SJSA1 (cell line): ENCODE results near the gene GPRIN3. TPM values are rescaled to one million over a fixed set of nuclear protein-coding genes. Genes with fewer than 3 reads are reported as not detected.
"Not testable (repeated sequence)": the region's sequence is repeated elsewhere in the genome, so short reads cannot be mapped to it uniquely, and the experiment has no call there.

ENCODE experiments used
- DNase-seq, 2 experiments: peaks; one replicate each; pipeline ENCODE4 v3.0.0-alpha.2; 2015 to 2020; ENCODE audit warnings: low spot score in 2 of 2, low read depth in 1 of 2
- H3K27ac ChIP-seq: fragments of 250-450 bp; sonication (Bioruptor Pico); 2 replicates; pipeline ENCODE4 v1.5.1; 2020; ENCODE audit warnings: mild to moderate bottlenecking, moderate library complexity
- H3K27me3 ChIP-seq: fragments of 250-450 bp; sonication (Bioruptor Pico); replicated peaks from 2 replicates; pipeline ENCODE4 v1.5.1; 2020; ENCODE audit warnings: mild to moderate bottlenecking, moderate library complexity
- H3K36me3 ChIP-seq: fragments of 250-450 bp; sonication (Bioruptor Pico); 2 replicates; pipeline ENCODE4 v1.5.1; 2020; ENCODE audit warnings: mild to moderate bottlenecking
- H3K4me1 ChIP-seq: fragments of 250-450 bp; sonication (Bioruptor Pico); replicated peaks from 2 replicates; pipeline ENCODE4 v1.6.1; 2021; ENCODE audit warnings: mild to moderate bottlenecking
- H3K4me3 ChIP-seq: fragments of 250-450 bp; sonication (Bioruptor Pico); 2 replicates; pipeline ENCODE4 v1.5.1; 2020; ENCODE audit warnings: mild to moderate bottlenecking
- H3K9me3 ChIP-seq: fragments of 250-450 bp; sonication (Bioruptor Pico); replicated peaks from 2 replicates; pipeline ENCODE4 v1.5.1; 2020; ENCODE audit warnings: mild to moderate bottlenecking
- total RNA-seq: library from RNA; depleted of rRNA; stranded (reverse); fragments of >200 nt; shearing (Covaris generic); gene quantifications from 2 replicates; pipeline ENCODE4 v1.2.3, GENCODE V29; 2014

Gene GPRIN3
- total RNA-seq, 1 experiment from 2014 or later: not detected

GRCh38 chr4:89331686-89332544 is 24.3 kb upstream of the GPRIN3 start:
- Histone ChIP-seq H3K27me3 (no peaks in the 10 kb centered on the region), H3K9me3 (no peaks in the 10 kb centered on the region), H3K36me3 (no peaks in the 10 kb centered on the region), H3K27ac (no peak overlapping the region), H3K4me3 (no peak overlapping the region), H3K4me1 (no peaks in the 10 kb centered on the region)
- no peak for DNase-seq

GRCh38 chr4:89331197-89331596 is 23.6 kb upstream of the GPRIN3 start:
- Histone ChIP-seq H3K4me1 (no peaks in the 10 kb centered on the region), H3K4me3 (no peak overlapping the region), H3K27ac (no peak overlapping the region), H3K36me3 (no peaks in the 10 kb centered on the region), H3K27me3 (no peaks in the 10 kb centered on the region), H3K9me3 (no peaks in the 10 kb centered on the region)
- DNase-seq: no peak

GRCh38 chr4:89329280-89329679 is 21.7 kb upstream of the GPRIN3 start:
- Histone ChIP-seq H3K27me3 (no peaks in the 10 kb centered on the region), H3K36me3 (no peaks in the 10 kb centered on the region), H3K4me3 (no peak overlapping the region), H3K9me3 (no peaks in the 10 kb centered on the region), H3K4me1 (no peaks in the 10 kb centered on the region), H3K27ac (no peak overlapping the region)
- no peak for DNase-seq

GRCh38 chr4:89324671-89325070 is 17.1 kb upstream of the GPRIN3 start:
- Histone ChIP-seq H3K27ac (no peak overlapping the region), H3K4me1 (no peaks in the 10 kb centered on the region), H3K27me3 (no peaks in the 10 kb centered on the region), H3K9me3 (no peaks in the 10 kb centered on the region), H3K36me3 (no peaks in the 10 kb centered on the region), H3K4me3 (no peak overlapping the region)
- DNase-seq: no peak

- Histone ChIP-seq H3K4me3 (no peak overlapping the region), H3K27me3 (no peaks in the 10 kb centered on the region), H3K27ac (no peak overlapping the region), H3K4me1 (no peaks in the 10 kb centered on the region), H3K36me3 (no peaks in the 10 kb centered on the region), H3K9me3 (no peaks in the 10 kb centered on the region)
- DNase-seq: no peak
These were observed 15.1 kb upstream of the GPRIN3 start for GRCh38 chr4:89322671-89323070.

- peaks cover 9% of the 10 kb centered on the region for H3K4me1 ChIP-seq
- no peak overlapping the region for H3K4me3 ChIP-seq
- no peaks in the 10 kb centered on the region for H3K36me3 ChIP-seq
- no peaks in the 10 kb centered on the region for H3K9me3 ChIP-seq
- DNase-seq: no peak
- H3K27me3 ChIP-seq: no peaks in the 10 kb centered on the region
- no peak overlapping the region for H3K27ac ChIP-seq
These were observed 12.2 kb upstream of the GPRIN3 start for GRCh38 chr4:89319756-89320155.

GRCh38 chr4:89316931-89317366 is 9.3 kb upstream of the GPRIN3 start:
- DNase-seq: peak in 1 of 2 experiments; percentile 11
- H3K27ac ChIP-seq: no peak overlapping the region

GRCh38 chr4:89316211-89316610 is 8.6 kb upstream of the GPRIN3 start:
- H3K36me3 ChIP-seq: no peaks in the 10 kb centered on the region
- H3K27me3 ChIP-seq: no peaks in the 10 kb centered on the region
- no peaks in the 10 kb centered on the region for H3K9me3 ChIP-seq
- H3K27ac ChIP-seq: 0 out of 2 replicates have a peak overlapping the region, but pooled peaks have one; percentile 6
- peaks cover 9% of the 10 kb centered on the region for H3K4me1 ChIP-seq
- H3K4me3 ChIP-seq: no peak overlapping the region
- no peak for DNase-seq

More at GRCh38 chr4:89316931-89317366, 9.3 kb upstream of the GPRIN3 start:
- H3K9me3 ChIP-seq: no peaks in the 10 kb centered on the region
- no peaks in the 10 kb centered on the region for H3K36me3 ChIP-seq
- H3K27me3 ChIP-seq: no peaks in the 10 kb centered on the region
- no peak overlapping the region for H3K4me3 ChIP-seq
- peaks cover 9% of the 10 kb centered on the region for H3K4me1 ChIP-seq

- H3K4me1 ChIP-seq: peaks cover 9% of the 10 kb centered on the region
- H3K4me3 ChIP-seq: no peak overlapping the region
- H3K9me3 ChIP-seq: no peaks in the 10 kb centered on the region
- H3K27ac ChIP-seq: no peak overlapping the region
- H3K36me3 ChIP-seq: no peaks in the 10 kb centered on the region
- H3K27me3 ChIP-seq: no peaks in the 10 kb centered on the region
- no peak for DNase-seq
These were observed 6.7 kb upstream of the GPRIN3 start for GRCh38 chr4:89314291-89314690.

- DNase-seq: no peak
- Histone ChIP-seq H3K4me1 (peaks cover 9% of the 10 kb centered on the region), H3K36me3 (no peaks in the 10 kb centered on the region), H3K4me3 (no peak overlapping the region), H3K27ac (no peak overlapping the region), H3K9me3 (no peaks in the 10 kb centered on the region), H3K27me3 (peaks cover 11% of the 10 kb centered on the region)
These were observed 4.5 kb upstream of the GPRIN3 start for GRCh38 chr4:89312066-89312465.

- no peaks in the 10 kb centered on the region for H3K36me3 ChIP-seq
- H3K27me3 ChIP-seq: peaks cover 17% of the 10 kb centered on the region
- no peak overlapping the region for H3K4me3 ChIP-seq
- no peak overlapping the region for H3K27ac ChIP-seq
- DNase-seq: no peak
- H3K9me3 ChIP-seq: no peaks in the 10 kb centered on the region
- H3K4me1 ChIP-seq: peaks cover 4% of the 10 kb centered on the region
These were observed 3.8 kb upstream of the GPRIN3 start for GRCh38 chr4:89311433-89311832.

GRCh38 chr4:89309154-89309553 is 1.6 kb upstream of the GPRIN3 start:
- not testable (repeated sequence) for H3K9me3 ChIP-seq, H3K4me3 ChIP-seq, H3K27ac ChIP-seq, H3K36me3 ChIP-seq, DNase-seq, H3K4me1 ChIP-seq
- peaks cover 27% of the 10 kb centered on the region for H3K27me3 ChIP-seq

GRCh38 chr4:89308161-89308500 is 531 bp upstream of the GPRIN3 start:
- H3K27ac ChIP-seq: no peak overlapping the region
- no peak for DNase-seq
- H3K4me1 ChIP-seq: peaks cover 4% of the 10 kb centered on the region
- H3K27me3 ChIP-seq: peaks cover 27% of the 10 kb centered on the region
- peak overlapping the region; percentile 28; the same call in 1 of the 2 replicates for H3K4me3 ChIP-seq
- no peaks in the 10 kb centered on the region for H3K9me3 ChIP-seq
- H3K36me3 ChIP-seq: no peaks in the 10 kb centered on the region

GRCh38 chr4:89307178-89307445 is 488 bp downstream of the GPRIN3 start:
- DNase-seq: no peak
- H3K36me3 ChIP-seq: no peaks in the 10 kb centered on the region
- no peaks in the 10 kb centered on the region for H3K9me3 ChIP-seq
- no peak overlapping the region for H3K4me3 ChIP-seq
- peaks cover 4% of the 10 kb centered on the region for H3K4me1 ChIP-seq
- peaks cover 27% of the 10 kb centered on the region for H3K27me3 ChIP-seq
- H3K27ac ChIP-seq: no peak overlapping the region
